K562 (cell line): ENCODE results near the gene TCP11. TPM values are rescaled to one million over a fixed set of nuclear protein-coding genes. Genes with fewer than 3 reads are reported as not detected.

Experiments
- ATAC-seq: fragments of 200-7000 bp; cut with Tn5 transposase; 3 replicates; pipeline ENCODE4 v1.9.1; 2020; ENCODE audit warnings: moderate library complexity
- BruUV-seq: library from RNA; stranded (reverse); fragments of 400-500 nt; replicated peaks from 2 replicates; lab custom pipeline; 2021; lab: Mats Ljungman, UMichigan
- CTCF ChIA-PET: fragments of 300-600 bp; formaldehyde crosslinking; extraction: SDS; loops from one replicate; lab custom pipeline; 2021; ENCODE audit warnings: low intra/inter-chr PET ratio; lab: Yijun Ruan, JAX
- POLR2A ChIA-PET: fragments of 300-600, 350-650 bp; sonication (Branson Sonifier 250); formaldehyde crosslinking; extraction: SDS; loops from one replicate; lab custom pipeline; 2021; ENCODE audit warnings: antibody characterized with exemption, inconsistent platforms; lab: Yijun Ruan, JAX
- DNase-seq, 4 experiments: peaks; one replicate each; pipeline versions ENCODE4 v3.0.0 to v3.0.0-alpha.2; 2011 to 2018; ENCODE audit warnings: low spot score in 3 of 4, mixed read lengths in 3 of 4; ENCODE audit errors: extremely low read depth in 1 of 4
- FAIRE-seq: peaks from 2 replicates; lab custom pipeline; 2011; peaks lifted over from hg19 to GRCh38; lab: Jason Lieb, UNC
- H2AFZ ChIP-seq: 2 replicates; pipeline ENCODE4 v1.6.0; 2011; ENCODE audit warnings: low read depth, low read length, control low read depth, inconsistent platforms
- H3K27ac ChIP-seq: fragments of 200-600 bp; 3 replicates; pipeline ENCODE4 v1.8.0; 2011; ENCODE audit warnings: low read depth, mild to moderate bottlenecking, control low read depth, inconsistent platforms, low read length, moderate library complexity, mixed read lengths; ENCODE audit errors: extremely low read depth
- H3K27me3 ChIP-seq, 2 experiments: fragments of 300-600 bp in 1 of 2; 2 replicates in 1 of 2; 3 replicates in 1 of 2; pipeline versions ENCODE4 v1.6.0 to v1.8.0; 2011; ENCODE audit warnings: inconsistent platforms in 2 of 2, low read length in 2 of 2, mild to moderate bottlenecking in 1 of 2, mixed read lengths in 1 of 2, moderate library complexity in 1 of 2; ENCODE audit not compliant: control insufficient read depth in 2 of 2, insufficient read depth in 2 of 2
- H3K36me3 ChIP-seq: fragments of 300-600 bp; 3 replicates; pipeline ENCODE4 v1.8.0; 2011; ENCODE audit warnings: mild to moderate bottlenecking, low read length, inconsistent platforms; ENCODE audit not compliant: control insufficient read depth, insufficient read depth
- H3K4me1 ChIP-seq, 2 experiments: fragments of 200-600 bp in 1 of 2; replicated peaks in 1 of 2; 2 replicates in 1 of 2; 3 replicates in 1 of 2; pipeline versions ENCODE4 v1.5.1 to v1.8.0; 2011; ENCODE audit warnings: inconsistent platforms in 2 of 2, low read length in 2 of 2, mild to moderate bottlenecking in 1 of 2, mixed read lengths in 1 of 2, moderate library complexity in 1 of 2; ENCODE audit not compliant: control insufficient read depth in 2 of 2, insufficient read depth in 2 of 2
- H3K4me2 ChIP-seq: 2 replicates; pipeline ENCODE4 v1.6.1; 2011; ENCODE audit warnings: low read length, control low read depth, inconsistent platforms, mixed read lengths; ENCODE audit not compliant: insufficient read depth
- H3K4me3 ChIP-seq: fragments of 200-600 bp; sonication (generic), shearing (Covaris generic); 2 replicates; pipeline ENCODE4 v1.5.1; 2016; ENCODE audit warnings: control low read depth, inconsistent platforms
- H3K79me2 ChIP-seq: fragments of 200-600 bp; 3 replicates; pipeline ENCODE4 v1.8.0; 2011; ENCODE audit warnings: low read length, inconsistent platforms; ENCODE audit not compliant: control insufficient read depth, insufficient read depth
- H3K9ac ChIP-seq, 2 experiments: 2 replicates each; pipeline versions ENCODE4 v1.6.0 to v1.6.1; 2011; ENCODE audit warnings: low read depth in 2 of 2, low read length in 2 of 2, control low read depth in 1 of 2, inconsistent platforms in 1 of 2, mild to moderate bottlenecking in 1 of 2, mixed read lengths in 1 of 2; ENCODE audit not compliant: insufficient read depth in 1 of 2
- H3K9me1 ChIP-seq: one replicate; pipeline ENCODE4 v1.6.0; 2011; ENCODE audit warnings: inconsistent platforms, mild to moderate bottlenecking, low read length, moderate library complexity; ENCODE audit not compliant: control insufficient read depth, insufficient read depth
- H3K9me3 ChIP-seq: replicated peaks from 2 replicates; pipeline ENCODE4 v1.5.1; 2011; ENCODE audit warnings: low read depth, low read length, inconsistent platforms; ENCODE audit not compliant: control insufficient read depth, insufficient read depth
- H4K20me1 ChIP-seq: replicated peaks from 2 replicates; pipeline ENCODE4 v1.6.1; 2011; ENCODE audit warnings: low read length, inconsistent platforms, mixed read lengths; ENCODE audit not compliant: control insufficient read depth, insufficient read depth
- C11orf30 ChIP-seq: fragments of 450-650 bp; IDR thresholded peaks from 2 replicates; pipeline ENCODE4 v1.6.1; 2016; ENCODE audit warnings: low read depth, mild to moderate bottlenecking
- FOXJ3 ChIP-seq: sonication (generic); formaldehyde crosslinking; IDR thresholded peaks from 2 replicates; pipeline ENCODE4 v1.4.0; 2020; ENCODE audit warnings: mild to moderate bottlenecking, missing genetic modification reagents
- GTF3C2 ChIP-seq: IDR thresholded peaks from 3 replicates; pipeline ENCODE4 v1.6.1; 2011; ENCODE audit warnings: borderline replicate concordance, mild to moderate bottlenecking, moderate library complexity; ENCODE audit not compliant: insufficient read length; ENCODE audit errors: extremely low read depth
- HMGXB4 ChIP-seq: sonication (generic); formaldehyde crosslinking; IDR thresholded peaks from 2 replicates; pipeline ENCODE4 v1.8.1; 2023; ENCODE audit warnings: mild to moderate bottlenecking, missing genetic modification reagents
- POU5F1 ChIP-seq: fragments of 150-350 bp; IDR thresholded peaks from 2 replicates; pipeline ENCODE4 v1.6.1; 2014; ENCODE audit warnings: borderline replicate concordance, low read length, low read depth, mild to moderate bottlenecking; ENCODE audit not compliant: partially characterized antibody
- RNF2 ChIP-seq: sonication (generic); IDR thresholded peaks from 2 replicates; pipeline ENCODE4 v1.6.1; 2016
- ZBTB40 ChIP-seq, 2 experiments: fragments of 450-650 bp in 1 of 2; sonication (generic) in 1 of 2; formaldehyde crosslinking in 1 of 2; IDR thresholded peaks; 2 replicates each; pipeline versions ENCODE4 v1.7.1 to v1.9.0; 2016 to 2022; ENCODE audit warnings: inconsistent platforms in 1 of 2, mild to moderate bottlenecking in 1 of 2, missing genetic modification reagents in 1 of 2
- WGBS: fragments of 100-300 bp; shearing (Covaris generic); methylation state at CpG from one replicate; pipeline ENCODE4 v1.1.6; 2016; ENCODE audit warnings: low coverage, mixed read lengths; ENCODE audit not compliant: insufficient coverage; ENCODE audit errors: missing lambda C conversion rate; 5-methylcytosine and 5-hydroxymethylcytosine counted together
- in situ Hi-C: fragments of 300-500 bp; cut with MboI; formaldehyde crosslinking; loops from 4 replicates; pipeline ENCODE4 v1.15.0; 2018; ENCODE audit warnings: inconsistent platforms, mixed read lengths
- intact Hi-C: fragments of 100-400 bp; cut with micrococcal nuclease; formaldehyde crosslinking; loops from 2 replicates; pipeline ENCODE4 v1.14.2; 2022
- polyA plus RNA-seq, 8 experiments: library from polyadenylated mRNA; depleted of rRNA in 4 of 8; stranded (reverse) in 5 of 8; unstranded in 3 of 8; fragments of >200 nt; fragmentation: Nextera tagmentation in 2 of 8; fragmentation: Illumina TruSeq in 1 of 8; extraction: Ambion mirVana in 2 of 8; extraction: Trizol in 1 of 8; gene quantifications; 2 replicates each; pipeline versions ENCODE4 v1.2.1 to v1.2.3, GENCODE V29; 2011 to 2014; ENCODE audit warnings: inconsistent platforms in 1 of 8, missing spikeins in 1 of 8
- total RNA-seq, 7 experiments: library from RNA; depleted of rRNA in 6 of 7; stranded (reverse); fragments of >200 nt in 6 of 7; fragmentation: Illumina TruSeq in 2 of 7; extraction: Trizol in 2 of 7; gene quantifications; 2 replicates each; pipeline versions ENCODE4 v1.2.1 to v1.2.3, GENCODE V29; 2011 to 2021; ENCODE audit warnings: low replicate concordance in 1 of 7

The TCP11 gene
- total and polyA plus RNA-seq, 9 of the 15 experiments (the other 6 are each of a cell fraction or from before 2014, with no cell fraction given), result not detected

GRCh38 chr6:35147026-35147425, 5.9 kb upstream of the TCP11 start:
- Histone ChIP-seq H3K9ac (no peak overlapping the region), H3K4me3 (no peak overlapping the region), H2AFZ (no peak overlapping the region), H3K9me1 (no peaks in the 10 kb centered on the region), H3K4me1 (no peaks in the 10 kb centered on the region), H3K36me3 (no peaks in the 10 kb centered on the region), H3K79me2 (no peaks in the 10 kb centered on the region), H3K9me3 (no peaks in the 10 kb centered on the region), H3K4me2 (no peak overlapping the region), H4K20me1 (no peaks in the 10 kb centered on the region), H3K27ac (no peak overlapping the region), H3K27me3 (peaks cover 19 to 29% of the 10 kb centered on the region in 2 experiments)
- DNase-seq (no peak), ATAC-seq (no peak), FAIRE-seq (no peak)
- intact Hi-C loops, result loop anchor here (2.0 to 10.0 kb wide), 3 partner anchors 94 to 982 kb away; partner anchors contain the start of genes ANKS1A and TAF11
- in situ Hi-C loops, result loop anchor here (25.0 kb wide), 1 partner anchor 685 kb away; the partner anchor contains the start of gene PACSIN1
- WGBS, result 0% methylated on average over 3 of the region's 3 CpGs
- ChIA-PET POLR2A (interaction anchor here (0.6 to 0.9 kb wide), 2 partner anchors 25 to 1099 kb away, joined by 3 to 5 read pairs; no protein-coding TSS in a partner anchor), CTCF (interaction anchor here (0.6 to 3.0 kb wide), 3 partner anchors 58 to 404 kb away, joined by 3 to 9 read pairs (median 6); no protein-coding TSS in a partner anchor)
- BruUV-seq, result no TSS peak
- no peak for TF ChIP-seq GTF3C2
- no peak for TF ChIP-seq RNF2
- TF ChIP-seq C11orf30, result no peak
- TF ChIP-seq HMGXB4 (CRISPR knock-in tag), result no peak
- TF ChIP-seq POU5F1, result no peak
- no peak for TF ChIP-seq FOXJ3
- TF ChIP-seq ZBTB40 (IDR thresholded peaks at IDR 0.05), result no peak
- TF ChIP-seq ZBTB40 (CRISPR knock-in tag; IDR thresholded peaks at IDR 0.05), result no peak
